ENCODE results near the gene MKKS. TPM values are rescaled to one million over a fixed set of nuclear protein-coding genes. Genes with fewer than 3 reads are reported as not detected.

MKKS gene
- total RNA-seq, 1 experiment from 2014 or later: 10.6 TPM

DNA sequence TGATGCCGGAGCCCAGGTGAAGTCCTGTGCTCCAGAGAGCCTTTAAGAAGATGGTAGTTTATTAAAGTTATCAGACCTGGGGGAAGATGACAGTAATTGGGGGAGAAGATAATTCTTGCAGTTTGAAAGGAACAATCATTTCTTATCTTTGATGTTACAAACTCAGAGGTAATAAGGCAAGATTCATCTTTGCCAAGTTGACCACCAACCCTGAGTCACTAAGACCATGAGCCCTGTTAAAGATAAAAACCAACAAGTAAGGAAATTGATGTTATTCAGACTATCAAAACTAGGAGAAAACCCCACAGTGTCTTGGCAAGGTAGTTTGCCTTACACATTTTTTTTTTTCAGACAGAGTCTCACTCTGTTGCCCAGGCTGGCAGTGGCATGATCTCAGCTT lies 73.1 kb downstream of the MKKS start:
- no peak overlapping the region for H2BK20ac ChIP-seq (ENCODE audit: low read depth, low read length, poor library complexity, severe bottlenecking)
- Mint-ChIP-seq H3K4me1 (peaks cover 0 to 2% of the 10 kb centered on the region in 2 experiments; a peak in 1 of 4 replicates), H3K9me3 (no peaks in the 10 kb centered on the region), H3K36me3 (ENCODE audit: insufficient read depth in 1 of 3, low read depth in 3 of 3) (no peaks in the 10 kb centered on the region; a peak in 1 of 7 replicates), H3K27me3 (ENCODE audit: low read depth) (no peaks in the 10 kb centered on the region), H3K4me3 (no peak overlapping the region), H3K27ac (no peak overlapping the region)
- no peaks in the 10 kb centered on the region for H3K4me1 ChIP-seq (ENCODE audit: insufficient read depth, low read length)
- H3K56ac ChIP-seq (ENCODE audit: insufficient read length, low read depth, low read length): no peak overlapping the region
- no peak overlapping the region for H3T11ph ChIP-seq (ENCODE audit: low read length)
- no peaks in the 10 kb centered on the region for H3K9me3 ChIP-seq (ENCODE audit: control insufficient read depth, low read depth, low read length)
- H3K4ac ChIP-seq (ENCODE audit: low read depth, low read length): no peak overlapping the region
- H3K79me2 ChIP-seq (ENCODE audit: insufficient read depth, low read length): no peaks in the 10 kb centered on the region
- H4K8ac ChIP-seq (replicated peaks; ENCODE audit: insufficient read length, low read depth, low read length): no peak overlapping the region
- no CpG with 5 or more reads among the region's 1 CpG for WGBS (ENCODE audit: extremely low coverage, insufficient read length, low lambda C conversion rate)
- no peak overlapping the region for H3K14ac ChIP-seq (ENCODE audit: insufficient read depth, low read length)
- H4K20me1 ChIP-seq (ENCODE audit: control insufficient read depth, insufficient read depth, insufficient read length): no peaks in the 10 kb centered on the region
- H3K18ac ChIP-seq (ENCODE audit: insufficient read length, low read depth, low read length): no peak overlapping the region
- no peak overlapping the region for H3K23ac ChIP-seq (ENCODE audit: insufficient read length, low read depth, low read length)
- no peak overlapping the region for H3K27ac ChIP-seq (ENCODE audit: insufficient read length, low read depth, low read length)
- no peak overlapping the region for H2AK5ac ChIP-seq (ENCODE audit: insufficient read length, low read length)
- H3K9ac ChIP-seq (ENCODE audit: extremely low read depth, insufficient read length, low read length): no peak overlapping the region
- H4K5ac ChIP-seq (ENCODE audit: insufficient read length, low read depth, low read length): no peak overlapping the region
- H4K91ac ChIP-seq (ENCODE audit: insufficient read length, low read depth, low read length): no peak overlapping the region
- no peaks in the 10 kb centered on the region for H3K79me1 ChIP-seq (ENCODE audit: insufficient read depth, low read depth, low read length, poor library complexity, severe bottlenecking)
- H2AFZ ChIP-seq (ENCODE audit: low read length): no peak overlapping the region
- no peak overlapping the region for H3K4me2 ChIP-seq (ENCODE audit: insufficient read depth, insufficient read length, low read length)
- H3K27me3 ChIP-seq (ENCODE audit: insufficient read depth, low read length): no peaks in the 10 kb centered on the region
- H2BK15ac ChIP-seq (ENCODE audit: low read depth, low read length): no peak overlapping the region
- TF ChIP-seq, protein P1, sequence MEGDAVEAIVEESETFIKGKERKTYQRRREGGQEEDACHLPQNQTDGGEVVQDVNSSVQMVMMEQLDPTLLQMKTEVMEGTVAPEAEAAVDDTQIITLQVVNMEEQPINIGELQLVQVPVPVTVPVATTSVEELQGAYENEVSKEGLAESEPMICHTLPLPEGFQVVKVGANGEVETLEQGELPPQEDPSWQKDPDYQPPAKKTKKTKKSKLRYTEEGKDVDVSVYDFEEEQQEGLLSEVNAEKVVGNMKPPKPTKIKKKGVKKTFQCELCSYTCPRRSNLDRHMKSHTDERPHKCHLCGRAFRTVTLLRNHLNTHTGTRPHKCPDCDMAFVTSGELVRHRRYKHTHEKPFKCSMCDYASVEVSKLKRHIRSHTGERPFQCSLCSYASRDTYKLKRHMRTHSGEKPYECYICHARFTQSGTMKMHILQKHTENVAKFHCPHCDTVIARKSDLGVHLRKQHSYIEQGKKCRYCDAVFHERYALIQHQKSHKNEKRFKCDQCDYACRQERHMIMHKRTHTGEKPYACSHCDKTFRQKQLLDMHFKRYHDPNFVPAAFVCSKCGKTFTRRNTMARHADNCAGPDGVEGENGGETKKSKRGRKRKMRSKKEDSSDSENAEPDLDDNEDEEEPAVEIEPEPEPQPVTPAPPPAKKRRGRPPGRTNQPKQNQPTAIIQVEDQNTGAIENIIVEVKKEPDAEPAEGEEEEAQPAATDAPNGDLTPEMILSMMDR (conservative IDR thresholded peaks at IDR 0.05): no peak
- H2BK5ac ChIP-seq (ENCODE audit: insufficient read length, low read length): no peak overlapping the region
- DNase-seq: no peak
- no peak overlapping the region for H2BK120ac ChIP-seq (ENCODE audit: low read depth, low read length, poor library complexity, severe bottlenecking)
- no peak overlapping the region for H2BK12ac ChIP-seq (ENCODE audit: insufficient read length, low read depth, low read length)
- H3K23me2 ChIP-seq (ENCODE audit: insufficient read length, low read depth, low read length, poor library complexity, severe bottlenecking): no peaks in the 10 kb centered on the region
